Panc1 (cell line): ENCODE results near the gene GNAT2.

Experiments
- POLR2AphosphoS5 ChIP-seq: IDR thresholded peaks from 2 replicates; pipeline ENCODE4 v1.6.1; 2012; ENCODE audit warnings: mild to moderate bottlenecking, low read depth, low read length, moderate library complexity
- TF ChIP-seq, protein P1 (sequence below): fragments of 450-650 bp; IDR thresholded peaks from 2 replicates; pipeline ENCODE4 v1.5.1; 2017; ENCODE audit warnings: mild to moderate bottlenecking

DNA sequence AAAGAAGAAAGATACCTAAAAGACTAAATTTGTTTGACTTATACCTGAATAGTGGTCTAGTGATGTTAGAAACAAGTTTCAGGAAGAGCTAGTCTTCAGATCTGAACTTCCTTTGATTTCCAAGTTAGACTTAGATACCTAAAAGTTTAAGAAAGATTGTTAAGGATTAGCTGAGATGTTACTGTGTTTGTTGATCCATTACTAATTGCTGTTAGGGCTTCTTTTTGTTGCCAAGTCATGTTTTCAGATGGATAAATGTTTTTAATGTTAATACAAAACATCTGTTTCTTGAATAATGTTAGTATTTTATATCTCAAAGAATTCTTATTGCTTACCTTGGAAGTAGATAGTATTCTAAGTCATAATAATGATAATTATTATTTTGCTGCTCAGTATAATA lies 59.4 kb downstream of the GNAT2 start:
- TF ChIP-seq POLR2AphosphoS5, result no peak
- TF ChIP-seq, protein P1, sequence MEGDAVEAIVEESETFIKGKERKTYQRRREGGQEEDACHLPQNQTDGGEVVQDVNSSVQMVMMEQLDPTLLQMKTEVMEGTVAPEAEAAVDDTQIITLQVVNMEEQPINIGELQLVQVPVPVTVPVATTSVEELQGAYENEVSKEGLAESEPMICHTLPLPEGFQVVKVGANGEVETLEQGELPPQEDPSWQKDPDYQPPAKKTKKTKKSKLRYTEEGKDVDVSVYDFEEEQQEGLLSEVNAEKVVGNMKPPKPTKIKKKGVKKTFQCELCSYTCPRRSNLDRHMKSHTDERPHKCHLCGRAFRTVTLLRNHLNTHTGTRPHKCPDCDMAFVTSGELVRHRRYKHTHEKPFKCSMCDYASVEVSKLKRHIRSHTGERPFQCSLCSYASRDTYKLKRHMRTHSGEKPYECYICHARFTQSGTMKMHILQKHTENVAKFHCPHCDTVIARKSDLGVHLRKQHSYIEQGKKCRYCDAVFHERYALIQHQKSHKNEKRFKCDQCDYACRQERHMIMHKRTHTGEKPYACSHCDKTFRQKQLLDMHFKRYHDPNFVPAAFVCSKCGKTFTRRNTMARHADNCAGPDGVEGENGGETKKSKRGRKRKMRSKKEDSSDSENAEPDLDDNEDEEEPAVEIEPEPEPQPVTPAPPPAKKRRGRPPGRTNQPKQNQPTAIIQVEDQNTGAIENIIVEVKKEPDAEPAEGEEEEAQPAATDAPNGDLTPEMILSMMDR, result no peak
